GM19397 (cell line): ENCODE measurements around the gene AKAP8L.

Experiments
- ATAC-seq: cut with Tn5 transposase; IDR thresholded peaks from one replicate; pipeline ENCODE4 v1.9.1; 2021; ENCODE audit warnings: mild to moderate bottlenecking, moderate library complexity; ENCODE audit not compliant: unreplicated experiment

The AKAP8L gene, protein sequence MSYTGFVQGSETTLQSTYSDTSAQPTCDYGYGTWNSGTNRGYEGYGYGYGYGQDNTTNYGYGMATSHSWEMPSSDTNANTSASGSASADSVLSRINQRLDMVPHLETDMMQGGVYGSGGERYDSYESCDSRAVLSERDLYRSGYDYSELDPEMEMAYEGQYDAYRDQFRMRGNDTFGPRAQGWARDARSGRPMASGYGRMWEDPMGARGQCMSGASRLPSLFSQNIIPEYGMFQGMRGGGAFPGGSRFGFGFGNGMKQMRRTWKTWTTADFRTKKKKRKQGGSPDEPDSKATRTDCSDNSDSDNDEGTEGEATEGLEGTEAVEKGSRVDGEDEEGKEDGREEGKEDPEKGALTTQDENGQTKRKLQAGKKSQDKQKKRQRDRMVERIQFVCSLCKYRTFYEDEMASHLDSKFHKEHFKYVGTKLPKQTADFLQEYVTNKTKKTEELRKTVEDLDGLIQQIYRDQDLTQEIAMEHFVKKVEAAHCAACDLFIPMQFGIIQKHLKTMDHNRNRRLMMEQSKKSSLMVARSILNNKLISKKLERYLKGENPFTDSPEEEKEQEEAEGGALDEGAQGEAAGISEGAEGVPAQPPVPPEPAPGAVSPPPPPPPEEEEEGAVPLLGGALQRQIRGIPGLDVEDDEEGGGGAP

DNA sequence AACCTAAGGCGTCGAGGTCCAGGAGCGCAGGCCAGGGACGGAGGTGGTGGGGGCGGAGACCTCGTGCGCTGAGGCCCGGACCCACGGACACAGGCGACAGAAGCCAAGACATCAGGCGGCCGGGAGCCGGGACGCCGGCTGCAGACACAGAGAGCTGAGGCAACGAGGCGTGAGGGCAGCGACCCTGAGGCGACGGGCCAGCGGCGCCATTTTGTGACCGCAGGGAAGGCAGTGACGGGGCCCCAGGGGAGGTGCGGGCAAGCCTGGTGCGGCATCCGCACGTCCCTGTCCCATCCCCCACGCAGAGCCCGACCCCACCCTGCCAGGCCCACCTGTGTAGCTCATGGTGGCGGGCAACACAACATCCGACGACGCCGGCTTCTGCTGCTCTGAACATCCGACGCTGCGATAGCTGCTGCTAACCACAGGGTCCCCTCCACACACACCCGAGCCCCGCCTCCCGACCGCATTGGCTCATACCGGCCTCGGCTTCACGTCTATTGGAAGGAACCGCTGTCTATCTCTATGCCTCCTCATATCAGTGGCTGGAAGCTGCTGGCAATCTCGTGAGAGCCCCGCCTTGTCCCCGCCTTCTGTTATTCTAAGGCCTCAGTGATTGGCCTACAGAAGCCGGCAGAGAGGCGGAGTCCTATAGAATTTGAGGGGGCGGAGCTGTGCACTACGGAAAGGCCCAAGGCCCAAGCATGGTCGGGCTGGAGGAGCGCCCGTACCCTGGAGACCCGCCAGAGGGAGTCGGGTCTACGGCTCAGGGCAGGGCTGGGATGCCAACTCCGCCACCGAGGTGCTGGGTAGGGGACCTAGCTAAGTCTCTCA lies at the start of gene AKAP8L:
AKAP8L (minus strand) TSS at position 410 of the 834 bp plus-strand sequence; CDS start at position 345, 65 bp downstream.
- peak; percentile 88 for ATAC-seq

DNA sequence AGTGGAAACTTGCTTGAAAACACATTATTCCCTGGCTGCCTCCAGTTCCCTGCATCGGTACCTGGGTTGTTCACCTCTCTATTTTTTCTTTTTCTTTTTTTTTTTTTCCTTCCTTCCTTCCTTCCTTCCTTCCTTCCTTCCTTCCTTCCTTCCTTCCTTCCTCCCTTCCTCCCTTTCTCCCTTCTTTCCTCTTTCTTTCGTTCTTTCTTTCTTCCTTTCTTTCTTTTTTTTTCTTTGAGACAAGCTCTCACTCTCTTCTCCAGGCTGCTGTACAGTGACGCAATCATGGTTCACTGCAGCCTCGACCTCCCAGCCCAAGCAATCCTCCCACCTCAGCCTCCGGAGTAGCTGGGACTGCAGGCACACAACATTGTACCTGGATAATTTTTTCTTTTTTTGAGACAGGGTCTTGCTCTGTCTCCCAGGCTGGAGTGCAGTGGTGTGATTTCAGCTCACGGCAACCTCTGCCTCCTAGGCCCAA lies 49.0 kb upstream of the AKAP8L start:
- ATAC-seq = no peak

DNA sequence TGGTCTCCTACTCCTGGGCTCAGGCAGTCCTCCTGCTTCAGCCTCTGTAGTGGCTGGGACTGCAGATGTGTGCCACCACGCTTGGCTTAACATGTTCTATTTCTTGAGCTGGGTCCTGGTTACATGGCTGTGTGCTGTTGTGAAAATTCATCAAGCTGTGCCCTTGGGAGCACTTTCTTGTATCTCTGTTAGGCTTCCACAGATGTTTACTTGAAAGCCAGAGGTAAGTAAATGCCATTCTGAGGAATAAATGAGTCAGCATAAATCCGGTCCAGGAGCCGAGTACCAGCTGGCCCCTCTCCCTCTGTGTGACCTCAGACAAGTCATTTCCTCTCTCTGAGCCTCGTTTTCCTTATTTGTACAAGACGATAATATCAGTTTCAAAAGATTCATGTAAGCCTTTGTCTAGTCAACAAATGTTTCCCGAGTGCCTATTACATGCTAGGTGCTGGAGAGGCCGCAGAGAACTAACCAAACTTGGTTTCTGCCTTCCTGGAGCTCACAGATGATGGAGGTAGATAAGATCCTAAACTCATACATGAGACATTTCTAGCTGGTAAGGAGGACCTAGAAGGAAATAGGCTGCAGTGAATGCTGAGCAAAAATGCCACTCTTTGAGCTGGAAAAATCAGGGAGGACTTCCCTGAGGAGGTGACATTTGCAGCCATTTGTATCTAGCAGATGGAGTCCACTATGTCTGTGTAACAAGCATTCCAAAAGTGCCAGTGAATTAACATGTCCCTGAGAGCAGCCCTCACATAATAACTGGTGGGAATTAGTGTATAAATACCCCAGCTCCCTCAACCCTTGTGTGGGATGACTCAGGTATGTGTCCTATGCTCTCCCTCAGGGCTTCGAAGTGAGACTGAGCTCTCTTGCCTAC lies 48.3 kb upstream of the AKAP8L start:
- peak; percentile 44 for ATAC-seq

DNA sequence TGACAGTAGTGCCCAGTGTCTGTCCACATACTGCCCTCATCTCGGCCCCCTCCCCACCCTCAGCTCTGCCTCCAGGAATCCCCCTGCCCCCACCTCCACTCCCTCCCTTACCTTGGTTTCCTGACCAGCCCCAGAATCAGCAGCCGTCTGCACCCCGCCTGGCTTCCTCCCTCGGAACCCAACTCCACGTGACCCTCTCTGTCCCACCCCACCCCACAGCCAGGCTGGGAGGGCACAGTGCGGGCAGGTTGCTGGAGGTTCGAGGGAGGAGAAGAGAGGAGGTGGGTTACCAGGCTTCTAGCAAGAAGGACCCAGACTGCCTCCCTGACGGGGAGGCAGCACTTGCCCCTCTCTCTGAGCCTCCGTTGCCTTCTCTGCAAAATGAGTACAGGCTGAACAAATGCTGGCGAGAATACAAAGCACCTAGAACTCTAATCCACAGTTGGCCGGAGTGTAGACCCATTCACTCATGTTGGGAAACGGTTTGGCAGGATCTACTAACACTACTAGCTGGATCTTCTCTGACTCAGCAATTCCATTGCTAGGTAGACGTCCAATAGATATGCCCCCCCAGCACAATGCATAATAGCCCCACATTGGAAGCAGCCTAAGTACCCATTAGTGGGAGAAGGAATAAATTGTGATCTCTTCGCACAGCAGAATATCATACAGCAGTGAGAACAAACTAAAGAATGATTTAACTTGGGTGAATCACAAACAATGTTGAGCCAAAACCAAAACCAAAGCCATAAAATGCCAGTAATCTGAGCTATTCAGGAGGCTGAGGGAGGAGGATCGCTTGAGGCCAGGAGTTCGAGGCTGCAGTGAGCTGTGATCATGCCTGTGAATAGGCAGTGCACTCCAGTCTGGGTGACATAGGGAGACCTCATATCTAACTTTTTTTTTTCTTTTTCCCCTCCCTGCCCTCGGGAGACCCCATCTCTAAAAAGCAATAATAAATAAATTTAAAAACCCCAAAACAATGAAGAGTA lies 45.9 kb upstream of the AKAP8L start, which contains the start of gene RASAL3:
RASAL3 (minus strand) TSS at position 151 of the 992 bp plus-strand sequence. CDS start 186 bp downstream, outside the sequence.
- no peak for ATAC-seq

DNA sequence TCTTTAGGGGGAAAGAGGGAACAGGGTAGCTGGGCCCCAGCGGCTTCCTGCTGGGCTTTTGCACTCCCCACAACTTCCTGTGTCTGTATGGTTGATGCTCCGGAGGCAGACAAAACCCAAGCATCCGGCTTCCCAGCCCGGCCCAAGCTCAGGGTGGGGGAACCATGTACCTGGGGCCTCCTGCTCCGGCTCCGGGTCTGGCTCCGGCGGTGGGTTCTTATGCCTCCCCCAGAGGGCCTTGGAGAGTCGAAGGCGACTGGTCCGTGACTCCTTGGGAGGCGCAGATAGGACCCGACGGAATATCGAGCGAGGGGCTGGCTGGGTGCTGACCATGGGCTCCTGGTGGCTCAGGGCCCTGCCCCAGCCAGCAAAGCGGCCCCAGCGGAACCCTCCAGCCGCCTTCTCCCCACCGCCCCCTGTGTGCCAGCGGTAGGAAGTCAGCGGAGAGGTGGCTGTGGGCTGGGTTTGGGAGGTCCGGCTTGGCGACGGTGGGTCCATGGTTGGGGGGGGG lies 45.1 kb upstream of the AKAP8L start:
- no peak for ATAC-seq

DNA sequence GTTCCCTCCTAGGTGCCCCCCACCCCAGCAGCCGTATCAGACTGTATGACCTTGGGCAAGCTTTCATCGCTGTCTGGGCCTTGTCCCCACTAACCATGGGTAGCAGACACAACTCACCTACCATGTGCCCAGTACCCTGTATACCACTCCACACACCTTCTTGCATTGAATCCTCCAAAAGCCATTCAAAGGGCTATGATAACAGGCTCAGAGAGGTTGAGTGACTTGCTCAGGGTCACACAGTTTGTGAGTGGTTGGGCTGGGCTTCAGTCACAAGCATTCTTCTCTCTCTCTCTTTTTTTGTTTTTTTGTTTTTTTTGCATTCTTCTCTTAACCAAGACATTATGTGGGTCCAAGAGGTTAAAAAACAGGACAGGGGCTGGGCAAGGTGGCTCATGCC lies 42.9 kb upstream of the AKAP8L start:
- ATAC-seq = no peak

DNA sequence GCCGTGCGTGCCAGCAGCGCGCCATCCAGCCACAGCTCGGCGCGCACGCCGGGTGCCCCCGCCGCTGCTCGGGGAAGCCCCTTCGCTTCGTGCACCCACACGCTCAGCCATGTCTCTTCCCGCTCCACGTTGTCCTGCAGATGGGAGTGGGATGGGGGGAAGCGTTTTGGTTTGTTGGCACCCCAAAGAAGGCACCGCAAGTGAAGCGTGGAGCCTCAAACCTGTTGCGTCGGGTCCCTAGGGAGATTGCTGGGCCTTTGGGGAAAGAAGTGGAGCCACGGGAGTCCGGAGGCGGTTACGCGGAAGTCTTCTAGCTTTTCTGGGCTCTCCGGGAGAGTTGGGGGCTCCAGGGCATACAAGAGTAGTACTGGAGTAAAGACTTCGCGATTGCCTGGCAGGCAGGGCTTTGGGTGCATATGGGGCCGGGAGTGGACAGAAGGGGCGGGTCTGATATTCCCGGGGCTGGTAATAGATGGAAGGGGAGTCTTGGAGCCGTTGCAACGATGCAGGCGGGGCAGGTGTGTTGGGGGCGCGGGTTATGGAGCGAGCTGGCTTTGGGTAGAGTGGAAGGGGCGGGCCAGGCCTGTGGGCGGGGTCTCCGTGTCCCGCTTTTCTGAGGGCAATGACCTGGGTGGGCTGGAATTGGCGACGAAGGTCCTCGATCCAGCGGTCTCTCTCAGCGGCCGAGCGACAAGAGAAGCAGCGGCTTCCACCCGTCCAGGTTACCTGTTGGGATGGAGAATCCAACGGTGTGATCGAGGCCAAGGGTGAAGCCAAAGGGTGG lies 39.1 kb upstream of the AKAP8L start:
- ATAC-seq = no peak

DNA sequence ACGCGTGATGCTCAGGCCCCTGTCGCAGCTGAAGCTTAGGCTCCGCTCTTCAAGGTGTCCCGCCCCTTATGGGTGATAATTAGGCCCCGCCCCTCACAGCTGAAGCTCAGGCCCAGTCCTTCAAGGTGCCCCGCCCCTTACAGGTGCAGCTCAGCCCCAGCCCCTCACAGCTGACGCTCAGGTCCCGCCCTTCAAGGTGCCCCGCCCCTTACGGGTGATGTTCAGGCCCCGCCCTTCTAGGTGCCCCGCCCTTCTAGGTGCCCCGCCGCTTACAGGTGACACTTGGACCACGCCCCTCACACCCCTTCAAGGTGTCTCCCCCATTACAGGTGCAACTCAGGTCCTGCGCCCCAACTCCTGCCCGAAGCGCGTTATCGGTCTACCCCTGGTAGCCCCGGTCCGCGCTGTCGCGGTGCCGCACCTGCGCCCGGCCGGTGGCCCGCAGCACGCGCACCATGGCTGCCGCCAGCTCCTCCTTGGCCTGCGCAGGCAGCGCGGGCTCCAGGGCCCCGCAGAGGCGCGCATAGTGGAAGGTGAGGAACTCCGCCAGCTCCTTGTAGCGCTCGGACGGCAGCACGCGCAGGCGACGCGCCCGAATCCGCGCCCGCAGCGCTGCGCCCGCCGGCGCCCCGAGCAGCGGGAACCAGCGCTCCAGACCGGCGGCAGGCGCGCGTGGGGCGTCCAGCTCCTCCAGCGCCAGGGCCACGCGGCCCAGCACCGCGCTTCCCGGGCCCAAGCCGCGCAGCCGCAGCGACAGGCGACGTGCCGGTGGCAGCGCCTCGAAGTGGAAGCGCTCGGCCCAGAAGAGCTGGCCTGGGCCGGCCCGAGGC lies 38.3 kb upstream of the AKAP8L start:
- ATAC-seq = no peak

DNA sequence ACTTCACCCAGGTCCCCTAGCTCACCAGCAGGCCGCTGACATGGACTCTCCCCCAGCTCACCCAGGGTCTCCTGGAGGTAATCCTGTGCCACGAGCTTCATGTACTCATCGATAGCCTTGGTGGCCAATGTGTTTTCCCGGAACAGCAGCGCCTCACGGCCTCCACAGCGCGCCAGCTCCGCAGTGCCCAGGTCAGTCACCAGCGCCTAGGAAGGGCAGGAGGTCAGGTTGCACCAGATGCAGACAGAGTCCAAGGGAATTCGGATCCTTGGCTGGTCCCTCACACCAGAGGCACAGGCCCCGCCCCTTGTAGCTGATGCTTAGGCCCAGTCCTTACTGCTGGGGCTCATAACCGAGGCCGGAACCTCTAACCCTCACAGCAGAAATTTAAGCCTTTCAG lies 37.7 kb upstream of the AKAP8L start:
- ATAC-seq = no peak

DNA sequence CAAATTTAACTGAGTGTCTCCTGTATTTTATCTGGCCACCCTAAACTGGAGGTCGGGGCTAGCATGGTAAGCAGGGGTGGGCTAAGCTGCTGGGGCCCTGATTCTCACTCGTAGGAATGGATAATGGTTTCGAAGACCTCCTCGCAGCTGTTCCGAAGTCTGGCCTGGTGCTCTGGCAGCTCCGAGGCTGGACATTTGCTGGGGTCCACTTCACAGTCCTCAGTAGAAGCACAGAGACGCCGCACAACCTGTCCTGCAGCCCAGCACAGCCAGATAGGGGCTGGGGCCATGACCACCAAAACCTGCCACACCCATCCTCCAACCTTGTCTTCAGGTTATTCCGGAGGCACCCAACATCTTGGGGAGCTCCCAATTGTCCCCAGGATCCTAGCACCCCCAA lies 37.2 kb upstream of the AKAP8L start:
- ATAC-seq = no peak

DNA sequence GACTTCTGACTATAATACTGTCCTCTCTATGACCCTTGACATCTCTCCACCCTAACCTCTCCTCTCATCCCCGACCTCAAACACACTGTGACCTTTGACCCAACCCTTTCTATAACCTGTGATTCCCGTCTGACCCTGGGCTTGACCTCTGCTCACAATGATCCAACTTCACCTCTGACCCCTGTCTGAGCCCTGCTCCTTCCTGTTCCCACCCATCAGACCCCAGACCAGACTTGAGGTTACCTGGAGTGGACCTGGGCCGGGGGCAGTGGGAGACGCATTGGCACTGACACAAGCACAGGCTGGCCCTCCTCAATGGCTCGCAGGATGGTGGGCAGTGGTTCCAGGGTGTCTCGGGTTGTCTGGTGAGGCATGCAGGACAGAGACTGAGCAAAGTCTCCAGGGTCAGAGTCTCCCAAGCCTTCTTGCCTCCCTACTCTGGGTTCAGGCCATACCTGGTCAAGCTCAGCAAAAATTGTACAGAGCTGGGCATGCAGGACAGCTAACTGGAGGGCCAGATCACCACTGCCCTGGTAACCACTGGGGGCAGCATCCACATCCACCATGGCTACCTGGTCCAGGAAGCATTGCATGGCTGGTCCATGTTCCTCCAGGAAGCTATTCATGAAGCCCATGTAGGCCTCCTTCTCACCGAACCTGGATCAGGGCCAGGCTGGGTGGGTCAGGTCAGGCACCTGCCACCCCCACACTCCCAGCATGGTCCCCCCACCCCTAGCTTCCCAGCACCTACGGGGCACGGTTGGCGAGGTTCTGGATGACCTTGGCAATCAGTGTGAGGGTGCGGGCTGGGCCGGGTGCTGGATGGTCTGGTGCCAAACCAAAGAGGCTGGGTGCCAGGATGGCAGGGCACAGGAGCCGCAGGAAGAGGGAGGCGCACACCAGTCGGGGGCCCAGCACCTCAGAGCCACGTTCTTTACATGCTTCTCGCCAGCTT lies 35.4 kb upstream of the AKAP8L start:
- ATAC-seq = no peak

DNA sequence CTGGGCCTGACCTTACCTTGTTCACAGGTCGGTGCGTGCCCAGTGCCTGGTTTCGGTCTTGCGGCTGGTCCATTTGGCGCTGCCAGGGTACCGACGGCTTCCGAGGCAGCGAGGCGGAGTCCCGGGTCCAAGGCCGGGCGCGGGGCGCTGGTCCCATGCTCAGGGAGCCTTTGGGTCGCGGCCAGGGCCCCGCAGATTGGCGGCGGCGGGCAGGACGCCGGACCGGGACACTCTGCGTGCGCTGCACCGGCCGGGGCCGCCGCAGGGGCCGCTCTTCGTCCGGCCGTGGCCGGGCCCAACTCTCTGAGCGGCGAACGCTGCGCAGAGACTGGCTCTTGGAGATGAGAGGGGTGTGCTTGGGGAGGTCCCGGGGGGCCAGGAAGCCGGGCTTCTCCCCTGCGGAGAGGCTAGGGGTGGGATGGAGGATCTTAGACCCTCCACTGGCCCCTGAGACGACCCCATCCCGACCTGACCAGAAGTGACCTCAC lies 34.3 kb upstream of the AKAP8L start:
- ATAC-seq = no peak

DNA sequence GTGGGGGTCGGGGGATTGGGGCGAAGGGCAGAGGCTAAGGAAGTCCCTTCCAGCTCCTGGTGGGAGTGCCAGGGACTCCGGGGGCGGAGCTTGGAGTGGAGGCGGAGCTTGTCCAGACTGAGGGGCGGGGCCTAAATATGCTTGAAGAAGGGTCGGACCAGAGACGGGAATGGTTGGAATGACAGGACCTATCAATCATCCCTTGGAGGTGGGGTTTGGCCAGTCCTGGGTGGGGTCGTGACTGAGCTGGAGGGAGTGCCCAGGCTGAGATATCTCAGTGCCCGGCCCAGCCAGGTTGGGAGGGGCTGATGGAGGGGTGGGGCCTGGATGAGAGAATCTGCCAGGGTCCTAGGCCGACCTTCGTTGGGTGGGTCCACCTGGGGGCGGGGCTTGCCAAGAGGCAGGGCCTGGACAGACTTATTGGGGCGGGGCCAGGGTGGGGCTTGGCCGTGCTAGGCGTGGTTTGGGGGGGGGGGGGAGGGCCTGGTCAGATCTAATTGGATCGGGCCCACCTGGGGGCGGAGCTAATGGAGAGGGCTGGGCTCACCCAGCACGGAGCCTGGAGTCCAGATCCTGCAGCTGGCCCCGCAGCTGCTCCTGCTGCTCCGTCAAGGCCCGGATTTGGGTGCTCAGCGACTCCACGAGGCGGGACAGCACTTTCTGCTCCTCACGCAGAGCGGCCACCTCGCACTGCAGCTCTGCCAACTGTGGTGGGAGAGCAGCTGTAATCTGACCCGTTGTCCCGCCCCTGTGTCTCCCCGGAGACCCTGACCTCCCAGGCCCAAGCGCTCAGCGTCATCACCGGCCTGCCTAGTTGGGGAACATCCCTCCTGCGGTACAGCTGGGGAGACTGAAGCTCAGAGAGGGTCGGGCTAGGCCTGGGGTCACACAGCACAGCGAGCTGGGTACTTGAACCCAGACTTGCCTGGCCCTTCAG lies 33.6 kb upstream of the AKAP8L start:
- ATAC-seq = no peak

DNA sequence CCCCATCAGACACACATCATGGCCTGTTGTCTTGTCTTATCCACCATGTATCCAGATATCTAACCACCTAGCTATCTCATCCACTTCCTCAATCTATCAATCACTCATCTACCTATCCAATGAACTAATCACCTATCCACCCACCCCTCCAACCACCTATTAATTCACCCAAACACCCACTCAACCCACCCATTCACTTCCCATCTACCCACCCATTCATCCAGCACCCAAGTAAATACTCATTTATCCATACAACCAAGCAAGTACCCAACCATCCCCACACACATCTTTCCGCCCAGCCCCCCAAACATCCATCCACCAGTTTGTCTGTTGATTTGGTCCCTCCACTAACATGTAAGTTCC lies 31.7 kb upstream of the AKAP8L start:
- no peak for ATAC-seq
